Activated effector memory CD4-positive, alpha-beta T cell treated with anti-CD3 and anti-CD28 coated beads, Interleukin-2, amount 50 U/mL, for 16 hours (primary cell): ENCODE data around the gene RHOU.
A peak's percentile ranks its signal among the peaks of the same experiment; 100 is the strongest.
"Not testable (repeated sequence)": the region's sequence is repeated elsewhere in the genome, so short reads cannot be mapped to it uniquely, and the experiment has no call there.

Source experiments
- DNase-seq: peaks from one replicate; pipeline ENCODE4 v3.0.0-alpha.2; 2020

The RHOU gene

DNA sequence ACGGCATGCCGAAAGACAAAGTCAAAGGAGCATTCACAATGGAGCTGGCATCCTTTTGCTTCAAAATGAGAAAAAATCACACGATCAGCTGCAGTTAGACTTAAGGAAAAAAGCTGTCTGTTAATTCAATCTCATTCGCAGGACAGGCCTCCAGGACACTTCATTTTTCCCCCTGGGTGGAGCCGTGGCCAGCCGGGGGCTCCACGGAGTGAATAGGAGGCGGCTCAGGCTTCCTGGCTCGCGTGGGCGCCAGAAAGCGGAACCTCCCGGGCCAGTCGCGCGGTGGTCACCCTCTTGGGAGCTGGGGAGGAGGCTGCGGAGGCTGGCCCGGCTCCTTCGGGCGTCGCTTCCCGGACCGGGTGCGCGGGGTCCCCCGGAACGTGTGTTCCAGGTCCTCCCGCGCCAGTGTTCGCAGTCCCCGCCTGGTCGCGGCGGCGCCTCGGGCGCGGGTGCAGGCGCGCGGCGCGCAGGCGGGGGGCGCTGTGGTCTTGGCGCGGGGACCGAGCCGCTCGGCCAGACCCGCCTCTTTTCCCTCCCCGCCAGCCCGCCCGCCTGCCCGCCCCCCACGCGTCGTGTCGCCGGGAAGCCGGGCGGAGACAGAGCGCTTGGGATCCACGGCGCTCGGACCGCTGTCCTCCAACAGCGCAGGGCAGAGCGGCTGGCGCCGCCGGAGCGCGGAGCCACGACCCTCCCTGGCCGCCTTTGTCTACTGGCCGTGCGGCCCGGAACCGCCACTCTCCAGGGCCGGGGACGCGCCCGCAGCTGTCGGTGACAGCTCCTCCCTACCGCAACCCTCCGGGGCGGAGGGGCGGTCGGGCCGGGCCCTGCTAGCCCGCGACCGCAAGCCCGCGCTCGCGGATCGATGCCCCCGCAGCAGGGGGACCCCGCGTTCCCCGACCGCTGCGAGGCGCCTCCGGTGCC lies at the start of gene RHOU:
Gene RHOU (plus strand): TSS at position 599 of the 921 bp plus-strand sequence. CDS start 264 bp downstream, at position 863.
- DNase-seq = peak; percentile 88

DNA sequence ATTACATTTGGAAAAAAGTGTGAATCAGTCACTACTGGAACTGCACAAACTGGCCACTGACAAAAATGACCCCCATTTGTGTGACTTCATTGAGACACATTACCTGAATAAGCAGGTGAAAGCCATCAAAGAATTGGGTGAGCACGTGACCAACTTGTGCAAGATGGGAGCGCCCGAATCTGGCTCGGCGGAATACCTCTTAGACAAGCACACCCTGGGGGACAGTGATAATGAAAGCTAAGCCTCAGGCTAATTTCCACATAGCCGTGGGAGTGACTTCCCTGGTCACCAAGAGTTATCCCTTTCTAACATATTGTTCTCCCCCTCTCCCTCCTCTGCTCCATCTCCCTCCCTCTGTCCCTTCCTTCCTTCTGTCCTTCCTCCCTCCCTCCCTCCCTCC lies 47.7 kb upstream of the RHOU start:
- no peak for DNase-seq

DNA sequence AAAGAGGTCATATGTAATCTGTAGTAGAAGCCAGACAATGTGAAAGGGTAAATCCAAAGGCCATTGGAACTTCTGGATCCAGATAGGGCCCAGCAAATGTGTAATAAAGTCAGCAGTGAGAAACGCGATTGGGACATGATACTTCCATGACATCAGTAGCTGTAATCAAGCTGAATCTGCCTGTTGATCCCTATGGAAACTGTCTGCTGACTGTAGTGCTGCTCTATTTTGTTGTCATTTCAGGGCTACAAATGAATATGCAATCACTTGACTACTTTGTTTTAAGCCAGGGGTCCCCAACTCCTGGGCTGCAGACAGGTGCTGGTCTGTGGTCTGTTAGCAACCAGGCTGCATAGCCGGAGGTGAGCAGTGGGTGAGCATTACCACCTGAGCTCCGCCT lies 46.0 kb upstream of the RHOU start:
- DNase-seq = no peak

DNA sequence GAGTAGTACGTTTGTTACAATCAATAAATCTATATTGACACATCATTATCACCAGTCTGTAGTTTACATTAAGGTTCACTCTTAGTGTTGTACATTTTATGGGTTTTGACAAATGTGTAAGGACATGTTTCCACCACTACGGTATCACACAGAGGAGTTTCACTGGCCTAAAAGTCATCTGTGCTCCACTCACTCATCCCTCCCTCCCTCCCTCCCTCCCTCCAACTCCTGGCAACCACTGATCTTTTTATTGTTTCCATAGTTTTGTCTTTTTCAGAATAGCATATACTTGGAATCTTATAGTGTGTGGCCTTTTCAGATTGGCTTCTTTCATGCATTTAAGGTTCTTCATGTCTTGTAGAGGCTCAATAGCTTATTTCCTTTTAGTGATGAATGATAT lies 44.1 kb upstream of the RHOU start:
- DNase-seq = no peak

DNA sequence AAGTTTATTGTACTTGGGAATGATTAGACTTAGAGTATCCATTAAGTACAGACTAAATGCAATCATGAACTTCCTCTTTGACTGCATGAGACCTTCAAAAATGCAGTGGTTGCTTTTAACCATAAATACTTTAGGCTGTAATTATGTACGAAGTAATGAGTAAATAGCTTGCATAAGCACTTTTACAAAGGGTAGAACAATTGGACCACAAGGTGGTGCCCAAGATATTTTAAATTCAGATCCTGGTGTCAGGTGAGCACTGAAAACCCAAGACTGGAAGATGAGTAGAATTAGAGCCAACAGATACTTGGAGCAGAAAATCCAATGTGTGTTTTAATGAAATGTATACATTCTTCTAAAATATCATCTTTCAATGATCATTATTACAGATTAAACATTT lies 43.4 kb upstream of the RHOU start:
- no peak for DNase-seq

DNA sequence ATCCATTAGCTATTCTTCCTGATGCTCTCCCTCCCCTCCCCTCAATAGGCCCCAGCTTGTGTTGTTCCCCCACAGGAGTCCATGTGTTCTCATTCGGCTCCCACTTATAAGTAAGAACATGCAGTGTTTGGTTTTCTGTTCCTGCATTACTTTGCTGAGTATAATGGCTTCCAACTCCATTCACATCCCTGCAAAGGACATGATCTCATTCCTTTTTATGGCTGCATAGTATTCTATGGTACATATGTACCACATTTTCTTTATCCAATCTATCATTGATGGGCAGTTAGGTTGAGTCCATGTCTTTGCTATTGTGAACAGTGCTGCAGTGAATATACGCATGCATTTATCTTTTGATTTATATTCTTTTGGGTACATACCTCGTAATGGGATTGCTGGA lies 40.8 kb upstream of the RHOU start:
- not testable (repeated sequence) for DNase-seq

DNA sequence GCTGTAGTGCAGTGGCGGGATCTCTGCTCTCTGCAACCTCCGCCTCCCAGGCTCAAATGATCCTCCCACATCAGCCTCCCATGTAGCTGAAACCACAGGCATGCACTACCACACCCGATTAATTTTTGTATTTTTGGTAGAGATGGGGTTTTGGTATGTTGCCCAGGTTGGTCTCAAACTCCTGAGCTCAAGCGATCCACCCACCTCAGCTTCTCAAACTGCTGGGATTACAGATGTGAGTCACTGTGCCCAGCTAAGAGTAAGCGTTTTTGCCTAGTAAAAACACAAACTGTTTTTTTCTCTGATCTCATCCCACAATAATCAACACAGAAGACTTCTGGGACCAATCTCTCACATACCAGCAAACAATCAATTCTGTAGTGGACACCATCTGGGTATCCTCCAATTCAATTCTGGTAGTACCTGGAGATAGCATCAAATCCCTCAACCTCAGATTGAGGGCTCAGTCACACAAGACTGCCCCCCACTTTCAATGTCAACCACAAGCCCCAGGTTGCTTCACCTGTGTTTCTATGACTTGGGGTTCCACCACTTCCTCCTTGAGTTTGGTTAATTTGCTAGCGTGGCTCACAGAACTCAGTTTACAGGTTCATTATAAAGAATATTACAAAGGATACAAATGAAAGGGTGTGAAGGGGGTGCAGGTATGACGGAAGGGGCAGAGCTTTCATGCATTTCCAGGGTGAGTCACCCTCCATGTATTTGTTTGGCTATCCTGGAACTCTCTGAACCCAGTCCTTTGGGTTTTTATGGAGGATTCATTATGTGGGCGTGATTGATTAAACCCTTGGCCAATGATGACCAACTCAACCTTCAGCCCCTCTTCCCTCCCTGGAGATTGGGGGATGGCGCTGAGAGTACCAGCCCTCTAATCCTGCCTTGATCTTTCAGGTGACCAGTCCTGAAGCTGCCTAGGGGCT lies 40.0 kb upstream of the RHOU start:
- no peak for DNase-seq

DNA sequence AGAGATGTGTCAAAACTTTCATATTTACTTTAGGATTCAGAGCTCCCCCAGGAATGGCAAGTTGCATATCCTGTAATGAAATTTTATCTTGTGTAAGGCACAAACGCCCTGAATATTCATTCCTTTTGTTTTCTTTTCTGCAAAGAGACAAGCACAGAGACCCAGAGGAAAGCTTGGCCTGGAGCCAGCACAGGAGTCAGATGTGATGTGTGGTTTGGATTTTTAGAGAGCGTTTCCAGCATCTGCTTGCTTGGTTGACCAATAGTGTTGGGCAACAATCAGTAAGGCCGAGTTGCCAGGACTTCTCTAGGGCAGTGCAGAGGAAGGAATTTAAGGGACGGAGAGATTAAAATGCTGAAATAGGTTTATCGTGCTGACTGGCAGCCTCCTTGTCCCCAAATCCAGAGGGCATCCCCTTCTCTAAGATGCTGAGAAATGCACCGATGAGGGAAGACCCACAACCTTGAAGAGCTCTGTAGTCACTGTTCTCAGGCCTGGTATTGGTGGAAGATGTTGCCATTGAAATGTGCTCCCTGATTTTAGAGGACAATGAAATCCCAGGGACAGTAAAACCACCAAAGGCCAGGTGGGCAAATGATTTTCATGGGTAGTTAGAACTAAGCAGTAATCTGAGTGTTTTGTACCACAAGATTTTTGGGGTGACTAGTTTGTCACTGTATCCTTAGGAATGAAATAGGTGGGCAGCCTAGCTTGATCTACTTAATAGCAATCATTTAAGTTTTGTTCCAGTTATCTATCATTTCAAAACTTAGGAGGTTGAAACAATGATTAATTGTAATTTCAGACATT lies 37.9 kb upstream of the RHOU start:
- no peak for DNase-seq

DNA sequence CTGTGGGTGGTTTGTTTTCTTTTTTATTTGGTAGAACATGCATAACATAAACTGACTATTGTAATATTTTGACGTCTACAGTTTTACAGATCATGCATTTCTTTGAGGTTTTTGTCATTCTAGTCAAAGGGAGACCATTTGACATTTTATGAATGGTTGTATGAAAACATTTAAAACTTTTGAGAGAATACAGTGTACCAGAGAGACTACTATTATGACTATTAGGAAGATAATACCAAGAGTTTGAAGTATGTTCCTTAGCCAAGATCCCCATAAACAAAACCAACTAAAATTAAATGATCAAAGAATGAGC lies 37.3 kb upstream of the RHOU start:
- DNase-seq = no peak

DNA sequence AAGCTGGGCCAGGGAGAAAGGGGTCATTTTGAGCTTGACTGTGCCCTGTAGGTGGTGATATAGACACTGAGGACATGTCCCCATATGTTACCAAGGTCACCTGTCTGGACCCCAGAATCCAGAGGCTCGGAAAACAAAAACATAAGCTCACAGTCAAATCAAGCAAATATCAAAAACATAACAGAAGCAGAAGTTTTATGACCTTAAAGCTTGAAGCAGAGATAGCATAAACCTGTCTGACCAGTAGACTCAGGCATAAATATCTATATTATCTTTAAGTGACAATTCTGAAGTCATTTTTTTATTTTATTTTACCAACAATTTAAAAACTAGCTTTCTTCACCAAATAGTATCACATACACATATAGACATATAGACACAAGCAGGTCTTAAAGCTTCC lies 32.8 kb upstream of the RHOU start:
- no peak for DNase-seq

DNA sequence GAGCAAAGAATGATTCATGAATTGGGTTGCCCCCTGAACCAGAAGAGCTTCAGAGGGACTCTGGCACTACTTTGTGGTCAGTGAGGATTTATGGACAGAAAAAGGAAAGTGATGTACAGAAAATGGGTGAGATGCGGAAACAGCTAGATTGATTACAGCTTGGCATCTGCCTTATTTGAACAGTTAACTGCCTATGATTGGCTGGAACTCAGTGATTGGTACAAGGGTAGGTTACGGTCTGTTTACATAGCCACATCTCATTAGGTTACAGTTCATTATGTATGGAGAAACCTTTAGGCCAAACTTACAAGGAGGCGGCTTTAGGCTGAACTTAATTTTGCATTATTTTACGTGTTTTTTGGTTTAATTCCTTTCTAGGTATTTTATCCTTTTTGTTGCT lies 29.0 kb upstream of the RHOU start:
- DNase-seq = no peak

DNA sequence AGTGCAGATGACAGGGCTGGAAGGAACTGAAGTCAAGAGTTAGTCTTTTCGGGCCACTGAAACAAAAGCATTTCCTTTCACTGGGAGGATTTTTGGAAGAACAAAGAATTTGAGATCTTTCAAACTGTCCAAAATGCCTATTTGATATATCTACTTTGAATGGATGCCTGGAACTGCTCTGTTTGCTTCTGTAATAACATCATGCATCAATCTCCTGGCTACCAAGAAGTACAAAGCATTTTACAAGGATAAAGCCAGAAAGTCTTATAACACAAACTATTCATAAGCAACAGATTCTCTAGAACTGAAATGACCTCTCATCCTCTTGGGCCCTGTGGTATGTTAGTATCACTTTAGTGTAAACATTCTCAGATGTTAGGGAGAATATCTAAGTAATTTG lies 18.2 kb upstream of the RHOU start:
- DNase-seq = no peak

DNA sequence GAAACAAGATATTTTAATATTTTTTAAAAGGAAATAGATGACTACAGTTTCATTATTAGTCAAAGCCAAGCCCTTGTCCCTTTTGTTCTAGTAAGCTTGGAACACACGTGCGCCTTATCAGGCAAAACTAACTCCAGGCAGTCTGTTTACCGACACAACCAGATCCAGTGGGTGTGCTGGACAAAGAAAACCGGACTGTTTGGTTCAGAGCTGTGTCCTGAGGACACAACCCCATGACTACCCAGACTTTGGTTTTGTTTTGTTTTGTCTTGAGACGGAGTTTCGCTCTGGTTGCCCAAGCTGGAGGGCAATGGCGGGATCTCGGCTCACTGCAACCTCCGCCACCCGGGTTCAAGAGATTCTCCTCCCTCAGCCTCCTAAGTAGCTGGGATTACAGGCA lies 13.9 kb upstream of the RHOU start:
- no peak for DNase-seq

DNA sequence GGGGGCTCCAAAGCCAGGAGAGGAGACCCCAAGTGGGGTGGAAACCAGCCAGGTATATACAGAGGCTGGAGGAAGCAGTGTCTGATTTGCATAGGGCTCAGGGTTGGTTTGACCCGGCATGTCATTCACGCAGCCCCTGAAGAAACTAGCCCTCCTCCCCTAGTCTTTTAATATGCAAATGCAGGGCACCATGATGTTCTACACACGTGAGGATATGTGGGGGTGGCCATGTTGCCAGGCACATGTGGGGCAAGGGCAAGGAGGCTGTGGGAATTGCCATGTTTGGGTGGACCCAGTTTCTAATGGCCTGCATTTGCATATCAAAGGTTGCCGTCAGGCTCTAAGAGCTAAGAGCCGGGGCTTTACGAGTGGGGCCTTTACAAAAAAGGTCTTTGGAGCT lies 12.0 kb upstream of the RHOU start:
- DNase-seq = no peak

DNA sequence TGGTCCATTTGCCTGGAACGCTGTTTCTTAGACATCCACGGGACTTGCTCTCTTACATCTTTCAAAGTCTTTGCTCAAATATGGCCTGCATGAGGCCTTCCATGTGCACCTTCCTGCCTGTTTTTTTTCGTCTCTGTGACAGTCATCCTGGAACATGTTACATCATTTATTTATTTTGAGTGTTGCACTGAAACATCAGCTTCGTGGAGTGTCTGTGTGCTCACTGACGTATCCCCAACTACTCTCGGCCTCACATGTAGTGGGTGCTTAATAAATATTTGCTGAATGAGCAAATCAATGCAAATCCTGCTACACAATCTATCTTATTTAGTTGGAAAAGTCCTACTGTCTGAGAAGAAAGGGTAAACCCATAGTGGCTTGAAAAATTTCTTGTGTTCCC lies 11.4 kb upstream of the RHOU start:
- DNase-seq = no peak

DNA sequence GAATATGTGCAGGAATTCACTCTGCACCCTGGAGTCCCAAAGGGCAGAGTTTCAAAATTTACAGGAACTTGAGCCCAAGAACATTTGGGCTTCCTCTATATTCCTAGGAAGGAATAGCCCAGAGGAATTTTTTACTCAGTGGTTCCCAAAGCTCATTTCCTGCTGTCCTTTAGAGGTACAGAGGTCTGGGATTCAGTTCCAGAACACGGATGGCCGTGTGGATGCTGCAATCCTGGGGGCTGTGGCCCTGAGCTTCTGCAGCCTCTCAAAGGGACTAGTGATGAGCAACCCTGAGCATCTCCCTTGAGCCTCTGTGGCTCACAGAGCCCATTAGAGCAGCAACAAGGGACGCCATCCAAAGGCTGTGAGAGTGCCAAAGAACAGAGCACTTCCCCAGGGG lies 10.1 kb upstream of the RHOU start:
- DNase-seq = no peak

DNA sequence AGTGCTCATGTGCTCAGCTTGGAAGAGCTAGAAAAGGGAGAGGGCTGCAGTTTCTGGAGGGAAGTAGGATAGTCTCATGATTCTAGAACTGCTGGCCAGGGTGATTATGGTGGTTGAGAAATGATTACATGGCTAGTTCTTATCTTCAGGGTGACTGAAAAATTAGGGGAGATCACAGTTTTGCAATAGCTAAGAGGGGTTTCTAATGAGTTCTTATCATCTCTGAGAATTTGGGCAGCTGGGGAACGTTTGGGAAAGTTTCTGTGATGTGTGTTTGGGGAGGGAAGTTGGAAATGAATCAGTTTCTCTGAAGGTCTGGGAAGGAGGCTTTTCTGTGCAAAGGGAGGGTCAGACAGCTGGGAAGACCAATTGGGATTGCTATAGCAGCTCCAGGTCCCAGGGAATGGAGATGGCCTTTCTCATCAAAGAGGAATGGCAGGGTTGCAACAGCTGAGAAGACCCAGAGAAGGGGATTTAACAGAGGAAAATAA lies 7.6 kb upstream of the RHOU start:
- no peak for DNase-seq

DNA sequence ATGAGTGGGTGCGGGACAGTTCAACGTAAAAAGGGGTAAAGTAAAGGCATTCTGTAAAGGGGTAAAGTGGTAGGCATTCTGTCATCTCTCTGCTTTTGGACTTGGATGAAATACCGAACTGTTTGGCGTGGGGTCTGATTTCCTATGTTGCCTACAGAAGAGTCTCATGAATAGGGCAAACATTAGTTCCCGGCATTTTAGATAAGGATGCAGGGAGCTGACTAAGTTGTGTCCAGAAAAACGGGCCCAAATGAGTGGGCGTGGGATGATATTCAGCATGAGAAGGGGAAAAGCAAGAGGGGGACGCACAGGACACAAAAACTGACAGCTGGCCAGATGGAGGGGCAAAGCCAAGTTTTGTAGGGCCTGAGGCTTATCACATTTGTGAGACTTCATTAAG lies 2.9 kb upstream of the RHOU start:
- no peak for DNase-seq

DNA sequence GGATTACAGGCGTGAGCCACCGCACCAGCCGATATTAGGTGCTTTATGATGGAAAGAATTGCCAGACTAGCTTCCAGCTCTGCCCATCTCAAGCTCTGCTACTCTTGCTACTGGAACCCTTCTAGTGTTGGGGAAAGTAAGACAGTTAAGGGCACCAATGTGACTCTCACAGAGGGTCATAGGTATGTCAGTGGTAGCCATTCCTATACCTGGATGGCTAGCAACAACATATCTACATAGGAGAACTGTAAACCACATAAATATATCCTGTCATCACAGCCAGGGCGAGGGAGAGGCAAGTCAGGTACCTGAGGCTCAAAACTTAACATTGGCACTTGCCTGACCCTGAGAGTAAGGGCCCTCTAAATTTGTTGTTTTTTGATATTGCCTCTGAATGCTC lies 1.7 kb upstream of the RHOU start:
- no peak for DNase-seq

DNA sequence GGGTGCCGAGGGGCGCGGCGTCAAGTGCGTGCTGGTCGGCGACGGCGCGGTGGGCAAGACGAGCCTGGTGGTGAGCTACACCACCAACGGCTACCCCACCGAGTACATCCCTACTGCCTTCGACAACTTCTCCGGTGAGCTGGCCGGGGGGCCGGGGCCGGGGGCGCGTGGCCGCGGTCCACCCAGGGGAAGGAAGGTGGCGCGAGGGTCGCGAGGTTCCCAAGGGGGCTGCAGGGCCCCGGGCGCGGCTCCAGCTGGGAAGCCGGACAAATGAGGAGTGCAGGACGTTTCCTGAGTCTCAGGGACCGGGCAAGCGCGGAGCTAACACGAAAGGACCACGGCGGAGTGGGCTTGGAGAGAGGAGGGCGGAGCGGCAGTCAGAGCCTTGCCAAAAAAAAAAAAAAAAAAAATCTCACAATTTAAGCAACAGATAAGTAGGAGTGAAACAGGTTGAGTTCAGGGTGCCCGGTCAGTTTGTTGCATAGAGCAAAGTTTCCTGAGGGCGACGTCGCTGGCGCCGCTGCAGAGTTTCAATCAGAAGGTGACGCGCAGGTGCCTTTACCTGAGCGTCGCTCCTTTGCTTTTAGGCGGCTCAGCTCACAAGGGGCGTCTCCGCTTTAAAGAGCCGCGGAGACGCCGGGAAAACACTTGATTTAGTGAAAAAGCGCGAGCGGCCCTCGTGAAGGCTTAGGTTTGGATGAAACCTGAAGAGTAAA lies 750 bp downstream of the RHOU start:
- DNase-seq = peak; percentile 73

DNA sequence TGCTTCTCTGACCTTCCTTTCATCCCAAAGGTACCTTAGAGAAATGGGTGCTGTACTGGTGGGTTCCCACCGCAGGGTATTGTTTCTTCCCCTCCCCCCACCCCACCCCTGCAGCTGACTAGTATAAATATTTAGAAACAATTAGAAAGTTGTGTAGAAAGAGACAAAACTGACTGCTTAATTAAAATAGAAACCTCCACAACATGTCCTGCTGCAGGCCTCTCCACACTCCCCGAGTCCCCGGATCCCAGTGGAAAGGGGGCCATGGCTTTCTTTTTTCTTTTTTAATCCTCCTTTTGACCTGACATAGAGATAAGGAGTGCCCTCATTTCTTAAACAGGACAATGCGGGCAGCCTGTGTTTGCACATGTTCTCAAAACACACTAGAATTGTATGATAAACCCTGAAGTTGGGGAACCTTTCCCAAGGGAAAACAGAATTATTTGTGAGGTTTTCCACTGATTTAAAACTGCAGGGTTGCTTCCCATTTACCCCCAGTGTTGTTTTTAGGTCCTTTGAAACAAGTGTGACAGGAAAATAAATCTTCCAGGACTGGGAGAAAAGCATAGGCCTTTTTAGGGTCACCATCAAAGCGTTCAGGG lies 1.7 kb downstream of the RHOU start:
- no peak for DNase-seq

DNA sequence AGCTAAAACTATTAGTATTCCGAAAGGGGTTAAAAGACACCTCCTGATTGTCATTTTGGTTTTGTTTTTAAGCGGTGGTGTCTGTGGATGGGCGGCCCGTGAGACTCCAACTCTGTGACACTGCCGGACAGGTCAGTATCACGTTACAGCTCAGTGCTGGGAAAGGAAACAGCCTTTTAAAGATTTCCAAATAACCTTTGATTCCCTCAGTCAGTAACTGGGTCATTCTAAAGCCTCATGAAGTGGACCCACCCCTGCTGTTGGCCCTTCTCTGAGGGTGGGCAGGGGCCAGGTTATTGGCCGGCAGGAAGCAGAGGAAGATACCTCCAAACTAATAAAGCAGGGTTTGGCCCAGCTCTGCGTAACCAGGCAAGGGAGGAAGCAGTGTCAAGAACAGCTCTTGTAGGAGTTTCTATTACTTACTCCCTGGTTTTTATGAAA lies 2.3 kb downstream of the RHOU start:
- no peak for DNase-seq
